IMR-90 (cell line): Measurements from ENCODE around the gene MYT1. TPM values are rescaled to one million over a fixed set of nuclear protein-coding genes. Genes with fewer than 3 reads are reported as not detected.

ENCODE experiments used
- ATAC-seq: fragments of 200-7000 bp; cut with Tn5 transposase; 2 replicates; pipeline ENCODE4 v1.9.1; 2020; ENCODE audit warnings: low read depth, mild to moderate bottlenecking, moderate library complexity
- BruUV-seq: library from RNA; stranded (reverse); fragments of 400-500 nt; replicated peaks from 2 replicates; lab custom pipeline; 2021; lab: Mats Ljungman, UMichigan
- CTCF ChIA-PET: fragments of 300-600 bp; formaldehyde crosslinking; extraction: SDS; loops from one replicate; lab custom pipeline; 2021; ENCODE audit warnings: antibody characterized with exemption; lab: Yijun Ruan, JAX
- POLR2A ChIA-PET: fragments of 300-600 bp; sonication (Branson Sonifier 250); formaldehyde crosslinking; loops from one replicate; lab custom pipeline; 2022; ENCODE audit warnings: antibody characterized with exemption; ENCODE audit not compliant: unreplicated experiment; lab: Charles Lee
- DNase-seq: peaks from one replicate; pipeline ENCODE4 v3.0.0; 2013
- H2AFZ ChIP-seq: replicated peaks from 2 replicates; pipeline ENCODE3; 2013; ENCODE audit warnings: low read length, mild to moderate bottlenecking; ENCODE audit not compliant: poor library complexity
- H2AK5ac ChIP-seq: 2 replicates; pipeline ENCODE4 v1.6.1; 2013; ENCODE audit warnings: low read depth, low read length, inconsistent platforms
- H2AK9ac ChIP-seq: replicated peaks from 2 replicates; pipeline ENCODE3; 2013; ENCODE audit warnings: mild to moderate bottlenecking, low read depth, low read length, moderate library complexity; ENCODE audit not compliant: poor library complexity
- H2BK120ac ChIP-seq: 2 replicates; pipeline ENCODE4 v1.6.1; 2013; ENCODE audit warnings: low read depth, low read length, inconsistent platforms
- H2BK15ac ChIP-seq: 3 replicates; pipeline ENCODE4 v1.6.1; 2013; ENCODE audit warnings: low read depth, low read length, inconsistent platforms
- H2BK20ac ChIP-seq: 2 replicates; pipeline ENCODE4 v1.6.1; 2013; ENCODE audit warnings: low read depth, mild to moderate bottlenecking, inconsistent platforms, low read length, moderate library complexity
- H2BK5ac ChIP-seq: 2 replicates; pipeline ENCODE4 v1.6.1; 2013; ENCODE audit warnings: mild to moderate bottlenecking, low read depth, low read length, inconsistent platforms; ENCODE audit not compliant: poor library complexity, severe bottlenecking
- H3K14ac ChIP-seq: replicated peaks from 2 replicates; pipeline ENCODE4 v1.6.1; 2013; ENCODE audit warnings: low read depth, low read length, inconsistent platforms
- H3K18ac ChIP-seq: 2 replicates; pipeline ENCODE4 v1.6.1; 2013; ENCODE audit warnings: low read depth, low read length, control low read depth
- H3K23ac ChIP-seq: 2 replicates; pipeline ENCODE4 v1.6.1; 2013; ENCODE audit warnings: low read depth, low read length, inconsistent platforms
- H3K27ac ChIP-seq: 2 replicates; pipeline ENCODE4 v1.5.1; 2013; ENCODE audit warnings: mild to moderate bottlenecking, control low read depth, low read length; ENCODE audit not compliant: insufficient read depth
- H3K27me3 ChIP-seq: 2 replicates; pipeline ENCODE4 v1.6.1; 2013; ENCODE audit warnings: low read length; ENCODE audit not compliant: control insufficient read depth, insufficient read depth
- H3K36me3 ChIP-seq: 2 replicates; pipeline ENCODE4 v1.6.1; 2013; ENCODE audit warnings: low read length, mixed read lengths; ENCODE audit not compliant: control insufficient read depth, insufficient read depth
- H3K4ac ChIP-seq: 2 replicates; pipeline ENCODE4 v1.6.1; 2013; ENCODE audit warnings: low read depth, low read length, inconsistent platforms
- H3K4me1 ChIP-seq: 2 replicates; pipeline ENCODE4 v1.6.1; 2013; ENCODE audit warnings: low read length, mixed read lengths; ENCODE audit not compliant: control insufficient read depth, insufficient read depth
- H3K4me2 ChIP-seq: 2 replicates; pipeline ENCODE4 v1.6.1; 2013; ENCODE audit warnings: low read depth, mild to moderate bottlenecking, control low read depth, low read length, moderate library complexity
- H3K4me3 ChIP-seq: 2 replicates; pipeline ENCODE4 v1.5.1; 2013; ENCODE audit warnings: low read depth, mild to moderate bottlenecking, control low read depth, low read length, moderate library complexity; ENCODE audit not compliant: insufficient read depth
- H3K56ac ChIP-seq: 2 replicates; pipeline ENCODE4 v1.6.1; 2013; ENCODE audit warnings: low read length, inconsistent platforms; ENCODE audit not compliant: insufficient read depth; ENCODE audit errors: extremely low read depth
- H3K79me1 ChIP-seq, 2 experiments: 2 replicates each; pipeline ENCODE4 v1.6.1; 2013; ENCODE audit warnings: low read length in 2 of 2, inconsistent platforms in 1 of 2, low read depth in 1 of 2
- H3K9ac ChIP-seq: 2 replicates; pipeline ENCODE4 v1.6.1; 2013; ENCODE audit warnings: low read depth, low read length, control low read depth
- H3K9me1 ChIP-seq: 2 replicates; pipeline ENCODE4 v1.6.1; 2013; ENCODE audit warnings: low read length, inconsistent platforms; ENCODE audit not compliant: insufficient read depth
- H3K9me3 ChIP-seq: 2 replicates; pipeline ENCODE4 v1.6.1; 2013; ENCODE audit warnings: low read length; ENCODE audit not compliant: control insufficient read depth, insufficient read depth
- H4K20me1 ChIP-seq: 2 replicates; pipeline ENCODE4 v1.6.1; 2013; ENCODE audit warnings: low read length, inconsistent platforms; ENCODE audit not compliant: insufficient read depth
- H4K5ac ChIP-seq: 2 replicates; pipeline ENCODE4 v1.6.1; 2013; ENCODE audit warnings: mild to moderate bottlenecking, low read depth, low read length, control low read depth
- H4K8ac ChIP-seq, 2 experiments: 2 replicates each; pipeline ENCODE4 v1.6.1; 2013; ENCODE audit warnings: low read depth in 2 of 2, low read length in 2 of 2, control low read depth in 1 of 2, inconsistent platforms in 1 of 2
- H4K91ac ChIP-seq: 2 replicates; pipeline ENCODE4 v1.6.1; 2013; ENCODE audit warnings: low read depth, low read length, inconsistent platforms; ENCODE audit not compliant: insufficient read depth
- BHLHE40 ChIP-seq: fragments of 150-350 bp; IDR thresholded peaks from 2 replicates; pipeline ENCODE4 v1.6.1; 2016; ENCODE audit warnings: mild to moderate bottlenecking, low read depth, low read length
- CEBPB ChIP-seq: IDR thresholded peaks from 2 replicates; pipeline ENCODE4 v1.6.1; 2012; ENCODE audit warnings: low read depth, low read length, improper control_type of control experiment
- CHD1 ChIP-seq: IDR thresholded peaks from 2 replicates; pipeline ENCODE4 v1.6.1; 2012; ENCODE audit warnings: low read depth, low read length, improper control_type of control experiment
- FOS ChIP-seq: fragments of 150-350 bp; IDR thresholded peaks from 2 replicates; pipeline ENCODE4 v1.6.1; 2016; ENCODE audit warnings: low read depth, low read length
- MAFK ChIP-seq: IDR thresholded peaks from 2 replicates; pipeline ENCODE4 v1.6.1; 2012; ENCODE audit warnings: low read depth, low read length, improper control_type of control experiment
- MAZ ChIP-seq: IDR thresholded peaks from 2 replicates; pipeline ENCODE4 v1.6.1; 2012; ENCODE audit warnings: low read depth, mild to moderate bottlenecking, low read length, improper control_type of control experiment, moderate library complexity, borderline replicate concordance
- MXI1 ChIP-seq: IDR thresholded peaks from 2 replicates; pipeline ENCODE4 v1.6.1; 2012; ENCODE audit warnings: low read depth, mild to moderate bottlenecking, low read length, moderate library complexity, borderline replicate concordance
- POLR2A ChIP-seq: IDR thresholded peaks from 2 replicates; pipeline ENCODE4 v1.6.1; 2012; ENCODE audit warnings: mild to moderate bottlenecking, low read depth, low read length
- RAD21 ChIP-seq: IDR thresholded peaks from 2 replicates; pipeline ENCODE4 v1.6.1; 2012; ENCODE audit warnings: low read length, improper control_type of control experiment
- RCOR1 ChIP-seq: IDR thresholded peaks from 2 replicates; pipeline ENCODE4 v1.6.1; 2012; ENCODE audit warnings: mild to moderate bottlenecking, low read length, improper control_type of control experiment; ENCODE audit not compliant: insufficient replicate concordance
- RFX5 ChIP-seq: IDR thresholded peaks from 2 replicates; pipeline ENCODE4 v1.8.0; 2012; ENCODE audit warnings: low read depth, mild to moderate bottlenecking, low read length, moderate library complexity
- USF2 ChIP-seq: fragments of 150-350 bp; IDR thresholded peaks from 2 replicates; pipeline ENCODE4 v1.6.1; 2017; ENCODE audit warnings: mild to moderate bottlenecking, antibody characterized with exemption, low read length, low read depth
- WGBS, 2 experiments: methylation state at CpG; one replicate each; pipeline versions ENCODE4 v1.1.5 to v1.1.7; 2013; ENCODE audit warnings: missing lambda C conversion rate in 2 of 2; ENCODE audit not compliant: insufficient read length in 1 of 2; ENCODE audit errors: extremely low coverage in 2 of 2; 5-methylcytosine and 5-hydroxymethylcytosine counted together
- dilution Hi-C: fragments of 300-500 bp; cut with HindIII; formaldehyde crosslinking; loops from one replicate; pipeline ENCODE4 v1.14.3; 2018; ENCODE audit warnings: low sequenced_read_pairs; ENCODE audit not compliant: unreplicated experiment
- in situ Hi-C: fragments of 300-500 bp; cut with MboI; formaldehyde crosslinking; loops from 3 replicates; pipeline ENCODE4 v1.14.3; 2019; ENCODE audit warnings: low sequenced_read_pairs, inconsistent platforms, mixed read lengths
- intact Hi-C: fragments of 100-400 bp; cut with micrococcal nuclease; formaldehyde crosslinking; loops from 2 replicates; pipeline ENCODE4 v1.10.0; 2022
- polyA plus RNA-seq, 3 experiments: library from polyadenylated mRNA; depleted of rRNA; stranded (reverse); fragments of >200 nt; gene quantifications; 2 replicates each; pipeline ENCODE4 v1.2.3, GENCODE V29; 2012; ENCODE audit warnings: low replicate concordance in 1 of 3
- total RNA-seq: library from RNA; depleted of rRNA; stranded (reverse); fragments of >200 nt; gene quantifications from 2 replicates; pipeline ENCODE4 v1.2.3, GENCODE V29; 2012

MYT1 gene
- total and polyA plus RNA-seq, 2 of the 4 experiments (the other 2 are of a cell fraction): not detected

- no peak for TF ChIP-seq USF2
Measured at GRCh38 chr20:64158346-64159285, 5.6 kb upstream of the MYT1 start (continued).

GRCh38 chr20:64159286-64159680 lies 5.0 kb upstream of the MYT1 start:
- no peak overlapping the region for H4K5ac ChIP-seq
- no peaks in the 10 kb centered on the region; the same call in 1 of the 2 replicates for H3K9me3 ChIP-seq
- H2BK5ac ChIP-seq: no peak overlapping the region
- intact Hi-C loops: no loop called here
- no peak overlapping the region for H3K56ac ChIP-seq
- H3K4me2 ChIP-seq: no peak overlapping the region
- H3K9me1 ChIP-seq: no peaks in the 10 kb centered on the region
- ATAC-seq: no peak
- no peaks in the 10 kb centered on the region for H3K4me1 ChIP-seq
- no peak overlapping the region for H3K18ac ChIP-seq
- CTCF ChIA-PET: no interaction called here
- POLR2A ChIA-PET: no interaction called here
- H3K9ac ChIP-seq: no peak overlapping the region
- no peak overlapping the region for H4K91ac ChIP-seq
- no peak overlapping the region for H3K23ac ChIP-seq
- no peak overlapping the region for H2BK120ac ChIP-seq
- no peak overlapping the region for H3K4me3 ChIP-seq
- no peak overlapping the region for H2BK20ac ChIP-seq
- H3K4ac ChIP-seq: no peak overlapping the region
- DNase-seq: no peak
- dilution Hi-C loops: no loop called here
- H4K20me1 ChIP-seq: no peaks in the 10 kb centered on the region; the same call in 1 of the 2 replicates
- no peak for TF ChIP-seq RFX5
- no peak for TF ChIP-seq FOS
- no peak for TF ChIP-seq MAZ
- TF ChIP-seq USF2: no peak
- no peak for TF ChIP-seq RAD21
- no peak for TF ChIP-seq RCOR1
- TF ChIP-seq CHD1: no peak
- TF ChIP-seq MAFK: no peak
- TF ChIP-seq MXI1: no peak
- no peak for TF ChIP-seq BHLHE40
- no peak for TF ChIP-seq POLR2A
- TF ChIP-seq CEBPB: no peak
- peaks cover 57% of the 10 kb centered on the region for H3K27me3 ChIP-seq
- no CpG with 5 or more reads among the region's 8 CpGs for WGBS, 2 experiments
- H2AK9ac ChIP-seq: no peak overlapping the region
- H3K14ac ChIP-seq: no peak overlapping the region
- no peak overlapping the region for H2BK15ac ChIP-seq
- no peaks in the 10 kb centered on the region for H3K79me1 ChIP-seq
- BruUV-seq: no TSS peak
- no peak overlapping the region for H3K27ac ChIP-seq
- H2AK5ac ChIP-seq: no peak overlapping the region
- no peak overlapping the region for H4K8ac ChIP-seq
- in situ Hi-C loops: no loop called here
- no peak overlapping the region for H2AFZ ChIP-seq
- H3K36me3 ChIP-seq: no peaks in the 10 kb centered on the region
